GM18907 (cell line): Measurements from ENCODE around the gene TNNI3K.

Experiments
- ATAC-seq: cut with Tn5 transposase; IDR thresholded peaks from one replicate; pipeline ENCODE4 v1.9.1; 2021; ENCODE audit warnings: mild to moderate bottlenecking, moderate library complexity; ENCODE audit not compliant: unreplicated experiment

TNNI3K gene

GRCh38 chr1:74375376-74375775, 140.2 kb downstream of the TNNI3K start:
- no peak for ATAC-seq

- ATAC-seq: no peak
Observed at GRCh38 chr1:74380252-74380651, 145.1 kb downstream of the TNNI3K start.

DNA sequence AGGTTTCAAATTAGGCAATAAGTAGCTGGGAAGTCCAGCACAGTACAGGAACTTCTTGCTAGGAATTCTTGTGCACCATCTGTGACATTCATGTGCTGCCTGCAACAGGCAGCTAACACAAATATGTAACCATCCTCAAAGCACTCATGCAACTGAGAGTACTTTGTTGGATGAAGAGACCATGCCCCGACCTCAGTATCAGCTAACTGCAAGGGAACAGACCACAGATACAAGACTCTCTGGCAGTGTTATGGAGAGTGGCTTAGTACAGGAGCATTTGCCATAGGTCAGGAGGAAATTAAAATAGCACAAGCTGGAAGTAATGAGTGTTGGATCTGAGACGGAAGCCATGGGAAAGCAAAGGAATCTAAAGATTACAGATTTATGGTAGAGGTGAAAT, 153.7 kb downstream of the TNNI3K start:
- no peak for ATAC-seq

DNA sequence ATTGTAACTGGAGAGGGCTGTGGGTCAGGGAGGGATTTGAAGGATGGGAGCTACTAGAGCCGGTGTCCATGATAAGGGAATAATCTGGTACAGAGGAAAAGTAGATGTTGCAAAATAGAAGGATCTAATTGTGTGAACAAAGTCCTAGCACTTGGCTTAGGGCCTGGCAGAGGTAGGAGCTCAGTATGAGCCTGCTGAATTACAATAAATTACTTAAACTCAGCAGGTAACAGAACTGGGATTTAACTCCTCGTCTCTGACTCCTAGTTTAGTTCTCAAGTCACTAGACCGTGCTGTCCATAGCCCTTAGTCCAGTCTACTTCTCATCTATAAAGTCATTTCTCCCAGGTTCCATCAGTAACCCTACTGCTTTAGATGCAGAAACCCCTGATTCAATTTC, 157.0 kb downstream of the TNNI3K start:
- ATAC-seq: no peak

- ATAC-seq: no peak
Observed at GRCh38 chr1:74392840-74393239, 157.7 kb downstream of the TNNI3K start.

DNA sequence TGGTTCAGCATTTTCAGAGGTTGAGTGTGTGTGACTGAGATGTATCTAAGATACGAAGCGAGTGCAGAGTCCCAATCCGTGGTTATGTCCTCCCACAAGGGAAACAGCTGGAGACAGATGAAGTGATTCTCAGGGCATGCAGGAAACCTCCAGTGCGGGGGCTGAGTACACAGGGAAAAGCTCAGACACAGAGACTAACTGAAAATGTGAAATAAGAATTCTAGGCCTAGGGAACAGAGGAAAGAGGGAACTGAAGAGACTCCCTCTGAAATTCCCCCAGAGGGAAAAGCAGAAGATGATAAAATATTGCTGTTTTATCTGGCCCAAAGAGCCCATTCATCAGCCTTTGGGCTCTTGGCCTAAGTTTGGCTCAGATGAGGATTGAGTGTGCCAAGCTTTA, 160.4 kb downstream of the TNNI3K start:
- ATAC-seq: no peak

DNA sequence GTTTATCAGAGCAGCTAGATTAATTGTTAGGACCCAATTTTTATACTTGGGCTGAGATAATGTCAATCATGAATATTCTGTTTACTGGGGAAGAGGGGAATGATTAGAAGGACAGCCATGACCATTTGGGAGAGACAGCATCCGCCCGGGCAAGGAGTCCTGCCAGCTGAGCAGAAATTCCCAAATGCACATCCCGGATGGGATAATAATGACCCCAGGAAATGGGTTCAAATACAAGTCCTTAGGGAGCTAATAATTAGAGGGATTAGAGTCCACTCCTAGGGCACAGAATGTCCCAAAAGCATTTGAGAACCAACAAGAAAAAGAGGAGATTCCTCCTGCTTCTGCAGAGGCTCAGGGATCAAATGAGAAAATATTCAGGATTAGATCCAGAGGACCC, 161.3 kb downstream of the TNNI3K start:
- ATAC-seq: no peak

DNA sequence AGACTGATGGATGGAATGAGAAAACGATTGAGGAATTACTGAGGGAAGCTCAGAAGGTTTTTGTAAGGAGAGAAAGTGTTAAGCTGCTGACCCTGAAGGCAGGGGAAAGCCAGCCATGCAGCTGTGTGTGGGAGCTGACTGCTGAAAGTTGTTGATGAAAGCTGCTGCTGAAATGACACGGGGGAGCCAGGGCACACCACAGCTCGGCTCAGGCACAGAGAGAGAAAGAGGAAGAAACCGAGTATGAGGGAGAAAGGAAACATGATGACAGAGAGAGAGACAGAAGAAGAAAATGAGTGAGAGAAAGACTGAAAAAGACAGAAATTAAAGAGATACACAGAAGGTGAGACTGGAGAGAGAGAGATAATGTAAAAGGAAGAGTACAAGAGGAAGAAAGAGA, 161.7 kb downstream of the TNNI3K start:
- ATAC-seq: no peak

DNA sequence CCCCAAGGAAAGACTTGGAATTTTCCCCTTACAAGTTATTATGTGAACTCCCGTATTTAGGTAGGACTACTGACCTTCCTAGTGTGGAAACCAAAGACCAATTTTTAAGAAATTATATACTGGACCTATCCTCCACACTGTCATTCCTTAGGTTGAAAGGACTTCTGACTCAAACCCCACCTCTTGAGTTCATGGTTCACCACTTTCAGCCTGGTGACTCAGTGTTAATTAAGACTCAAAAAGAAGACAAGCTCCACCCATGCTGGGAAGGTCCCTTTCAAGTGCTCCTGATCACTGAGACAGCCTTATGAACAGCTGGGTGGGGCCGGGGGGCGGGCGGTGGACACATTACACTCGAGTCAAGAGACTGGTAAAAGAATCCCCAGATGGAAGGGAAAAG, 164.1 kb downstream of the TNNI3K start:
- ATAC-seq: peak; percentile 80

- ATAC-seq: no peak
Observed at GRCh38 chr1:74402873-74403272, 167.7 kb downstream of the TNNI3K start.

DNA sequence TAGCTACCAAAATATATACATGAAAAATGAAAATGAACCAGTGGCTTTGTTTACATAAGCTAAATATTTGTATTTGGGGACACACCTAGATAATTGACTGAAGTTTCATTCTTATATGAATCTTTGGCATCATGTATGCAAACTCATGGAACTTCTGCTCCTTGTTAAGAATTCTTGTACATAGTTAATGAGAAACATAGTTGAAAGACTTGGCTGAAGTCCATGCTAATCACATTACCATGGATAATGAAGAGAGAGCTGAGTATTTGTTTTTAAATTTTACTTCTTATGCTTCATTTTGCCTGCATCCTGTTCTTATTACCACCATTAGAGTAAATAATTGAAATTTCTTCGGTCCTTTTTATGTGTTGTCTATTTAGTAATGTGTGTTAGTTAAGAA, 168.4 kb downstream of the TNNI3K start:
- no peak for ATAC-seq

GRCh38 chr1:74406759-74407158, 171.6 kb downstream of the TNNI3K start:
- no peak for ATAC-seq

- no peak for ATAC-seq
Observed at GRCh38 chr1:74407902-74408301, 172.7 kb downstream of the TNNI3K start.

GRCh38 chr1:74412244-74412643, 177.1 kb downstream of the TNNI3K start:
- ATAC-seq: no peak

DNA sequence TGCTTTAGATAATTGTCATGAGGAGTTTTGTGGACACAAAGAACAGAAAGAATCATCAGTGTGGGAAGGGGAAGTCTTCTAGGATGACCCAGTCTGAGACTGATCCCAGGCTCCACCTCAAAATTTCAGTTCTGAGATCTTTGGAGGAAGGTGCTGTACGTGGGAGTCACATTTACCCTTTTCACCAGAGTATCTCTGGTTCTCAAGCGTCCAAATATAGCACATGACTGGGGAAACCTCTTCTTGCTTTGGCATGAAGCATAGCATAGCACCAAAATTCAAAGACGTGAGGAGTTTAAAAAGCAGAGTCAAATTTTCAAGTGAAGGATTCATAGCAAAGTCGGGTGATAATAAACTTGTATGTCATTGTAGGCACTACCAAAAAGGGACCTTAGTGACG, 180.7 kb downstream of the TNNI3K start:
- ATAC-seq: no peak

- ATAC-seq: no peak
Observed at GRCh38 chr1:74419611-74420010, 184.4 kb downstream of the TNNI3K start.

- ATAC-seq: no peak
Observed at GRCh38 chr1:74420467-74420866, 185.3 kb downstream of the TNNI3K start.

DNA sequence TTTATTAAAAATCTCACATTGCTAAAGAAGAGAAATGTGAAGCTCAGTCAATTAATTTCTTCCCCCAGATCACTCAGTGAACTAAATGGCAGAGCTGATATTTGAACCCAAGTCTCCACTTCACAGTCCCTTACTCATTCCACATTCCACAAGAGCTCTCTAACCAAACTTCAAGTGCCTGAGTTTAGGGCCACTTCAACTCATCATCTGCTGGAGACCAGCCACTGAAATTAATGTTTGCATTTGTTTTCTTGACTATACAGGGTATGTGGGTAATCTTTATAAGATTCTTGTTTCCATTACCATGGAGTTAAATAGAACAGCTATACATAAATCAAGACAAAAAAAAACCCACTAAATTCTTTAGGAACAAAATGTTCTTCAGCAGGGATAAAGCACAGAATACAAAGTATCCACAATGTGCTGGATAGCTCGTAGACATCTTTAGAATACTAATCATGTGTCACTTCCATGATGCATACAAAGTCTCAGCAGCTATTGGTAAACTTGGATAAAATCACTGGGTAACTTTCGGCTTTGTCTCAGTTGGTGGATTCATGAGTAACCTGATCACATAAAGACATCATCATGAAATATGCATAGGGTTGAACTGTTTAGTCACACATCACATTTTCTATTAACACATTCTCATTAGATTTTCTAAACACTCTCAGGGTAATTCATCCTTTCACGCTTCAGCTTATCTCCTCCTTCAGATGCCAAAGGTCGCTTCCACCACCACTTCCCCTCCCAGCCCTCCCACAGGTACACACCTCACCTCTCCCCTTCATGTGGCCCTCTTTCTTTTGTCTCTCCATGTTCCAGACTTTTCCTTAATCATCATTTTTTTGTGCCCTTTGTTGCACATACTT, 187.5 kb downstream of the TNNI3K start:
- ATAC-seq: no peak

- no peak for ATAC-seq
Observed at GRCh38 chr1:74423471-74423870, 188.3 kb downstream of the TNNI3K start.

DNA sequence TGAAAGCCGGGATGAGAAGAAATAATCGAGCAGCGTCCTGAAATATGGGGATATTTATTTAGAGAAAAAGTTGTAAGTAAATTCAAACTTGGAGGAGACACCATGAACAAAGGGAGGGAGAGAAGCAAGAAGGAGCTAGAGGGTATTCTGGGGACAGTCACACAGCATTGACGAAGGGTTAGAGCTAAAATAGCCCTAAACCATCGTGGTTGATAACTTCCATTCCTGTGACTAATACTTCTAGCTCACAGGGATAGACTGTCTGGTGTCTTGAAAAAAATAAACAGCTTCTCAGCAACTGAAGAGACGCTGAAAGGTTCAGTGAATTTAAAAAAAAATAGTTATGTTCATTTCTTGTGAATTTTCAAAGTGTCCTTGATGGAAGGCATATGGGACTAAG, 190.5 kb downstream of the TNNI3K start:
- ATAC-seq: no peak

GRCh38 chr1:74426208-74426937, 191.2 kb downstream of the TNNI3K start:
- ATAC-seq: no peak

- ATAC-seq: no peak
Observed at GRCh38 chr1:74427681-74428080, 192.5 kb downstream of the TNNI3K start.
